HL-60 (cell line): ENCODE results near the gene KANK3.

Experiments
- DNase-seq, 2 experiments: peaks; one replicate each; pipeline ENCODE4 v3.0.0-alpha.2; 2010 to 2020; ENCODE audit warnings: low read depth in 1 of 2, low spot score in 1 of 2
- H3K27ac ChIP-seq: fragments of 250-450 bp; sonication (Bioruptor Pico); replicated peaks from 2 replicates; pipeline ENCODE4 v1.5.1; 2020; ENCODE audit warnings: mild to moderate bottlenecking, moderate library complexity
- H3K27me3 ChIP-seq: fragments of 250-450 bp; sonication (Bioruptor Pico); 2 replicates; pipeline ENCODE4 v1.5.1; 2021; ENCODE audit warnings: mild to moderate bottlenecking, moderate library complexity; ENCODE audit not compliant: insufficient read depth, poor library complexity, severe bottlenecking
- H3K4me3 ChIP-seq: replicated peaks from 2 replicates; pipeline ENCODE4 v1.5.1; 2011; ENCODE audit warnings: mild to moderate bottlenecking, control low read depth, low read length; ENCODE audit not compliant: insufficient read depth
- GABPA ChIP-seq: IDR thresholded peaks from 2 replicates; pipeline ENCODE4 v1.6.1; 2012; ENCODE audit warnings: low read depth
- POLR2AphosphoS5 ChIP-seq: IDR thresholded peaks from 2 replicates; pipeline ENCODE4 v1.6.1; 2012; ENCODE audit warnings: low read depth
- REST ChIP-seq: IDR thresholded peaks from 2 replicates; pipeline ENCODE4 v1.6.1; 2012; ENCODE audit warnings: low read depth; ENCODE audit not compliant: insufficient replicate concordance
- SPI1 ChIP-seq: IDR thresholded peaks from 2 replicates; pipeline ENCODE4 v1.6.1; 2012; ENCODE audit warnings: low read depth, mild to moderate bottlenecking, borderline replicate concordance
- TF ChIP-seq, protein P1 (sequence below): IDR thresholded peaks from one replicate; pipeline ENCODE4 v1.5.1; 2011; ENCODE audit warnings: low read length, control low read depth, inconsistent platforms; ENCODE audit not compliant: insufficient read depth

Gene KANK3

GRCh38 chr19:8367327-8368001 lies 24.4 kb upstream of the KANK3 start:
- Histone ChIP-seq H3K4me3 (no peak overlapping the region), H3K27ac (no peak overlapping the region), H3K27me3 (peaks cover 43% of the 10 kb centered on the region)
- TF ChIP-seq, protein P1, sequence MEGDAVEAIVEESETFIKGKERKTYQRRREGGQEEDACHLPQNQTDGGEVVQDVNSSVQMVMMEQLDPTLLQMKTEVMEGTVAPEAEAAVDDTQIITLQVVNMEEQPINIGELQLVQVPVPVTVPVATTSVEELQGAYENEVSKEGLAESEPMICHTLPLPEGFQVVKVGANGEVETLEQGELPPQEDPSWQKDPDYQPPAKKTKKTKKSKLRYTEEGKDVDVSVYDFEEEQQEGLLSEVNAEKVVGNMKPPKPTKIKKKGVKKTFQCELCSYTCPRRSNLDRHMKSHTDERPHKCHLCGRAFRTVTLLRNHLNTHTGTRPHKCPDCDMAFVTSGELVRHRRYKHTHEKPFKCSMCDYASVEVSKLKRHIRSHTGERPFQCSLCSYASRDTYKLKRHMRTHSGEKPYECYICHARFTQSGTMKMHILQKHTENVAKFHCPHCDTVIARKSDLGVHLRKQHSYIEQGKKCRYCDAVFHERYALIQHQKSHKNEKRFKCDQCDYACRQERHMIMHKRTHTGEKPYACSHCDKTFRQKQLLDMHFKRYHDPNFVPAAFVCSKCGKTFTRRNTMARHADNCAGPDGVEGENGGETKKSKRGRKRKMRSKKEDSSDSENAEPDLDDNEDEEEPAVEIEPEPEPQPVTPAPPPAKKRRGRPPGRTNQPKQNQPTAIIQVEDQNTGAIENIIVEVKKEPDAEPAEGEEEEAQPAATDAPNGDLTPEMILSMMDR = no peak
- no peak for TF ChIP-seq GABPA
- no peak for TF ChIP-seq SPI1
- TF ChIP-seq REST = no peak
- TF ChIP-seq POLR2AphosphoS5 = no peak
- DNase-seq = no peak

DNA sequence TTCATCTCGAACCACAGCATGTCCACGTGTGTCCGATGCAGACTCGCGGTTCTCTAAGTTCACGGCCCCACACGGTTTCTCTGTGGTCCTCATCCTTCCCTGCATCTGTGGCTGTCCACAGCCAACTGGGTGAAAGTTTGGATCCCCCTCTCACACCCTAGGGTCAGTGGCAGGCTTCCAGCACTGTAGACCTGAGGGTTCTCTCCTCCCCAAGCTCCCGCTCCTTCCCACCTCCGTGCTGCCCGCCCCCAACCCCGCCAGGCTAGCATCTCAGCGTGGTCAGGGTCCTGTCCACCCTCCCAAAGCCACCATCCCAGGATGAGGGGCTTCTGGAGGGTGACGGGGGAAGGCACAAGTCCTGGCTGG lies 23.9 kb upstream of the KANK3 start:
- no peak for DNase-seq
- H3K27me3 ChIP-seq = peaks cover 43% of the 10 kb centered on the region
- TF ChIP-seq SPI1 (no peak), REST (no peak), POLR2AphosphoS5 (no peak), GABPA (no peak)
- TF ChIP-seq, protein P1 = no peak
- no peak overlapping the region for H3K4me3 ChIP-seq
- H3K27ac ChIP-seq = no peak overlapping the region

- Histone ChIP-seq H3K4me3 (no peak overlapping the region), H3K27me3 (peaks cover 43% of the 10 kb centered on the region), H3K27ac (no peak overlapping the region)
- no peak for TF ChIP-seq SPI1
- TF ChIP-seq REST = no peak
- no peak for TF ChIP-seq GABPA
- TF ChIP-seq, protein P1 = no peak
- TF ChIP-seq POLR2AphosphoS5 = no peak
- no peak for DNase-seq
Observed at GRCh38 chr19:8366121-8366581, 23.1 kb upstream of the KANK3 start.
